HG02970 (cell line): Measurements from ENCODE around the gene MYH9.
"Not testable (repeated sequence)": the region's sequence is repeated elsewhere in the genome, so short reads cannot be mapped to it uniquely, and the experiment has no call there.

Experiments
- ATAC-seq: cut with Tn5 transposase; IDR thresholded peaks from one replicate; pipeline ENCODE4 v1.9.1; 2021; ENCODE audit warnings: mild to moderate bottlenecking, moderate library complexity, moderate number of reproducible peaks; ENCODE audit not compliant: unreplicated experiment, low FRiP score

The MYH9 gene

DNA sequence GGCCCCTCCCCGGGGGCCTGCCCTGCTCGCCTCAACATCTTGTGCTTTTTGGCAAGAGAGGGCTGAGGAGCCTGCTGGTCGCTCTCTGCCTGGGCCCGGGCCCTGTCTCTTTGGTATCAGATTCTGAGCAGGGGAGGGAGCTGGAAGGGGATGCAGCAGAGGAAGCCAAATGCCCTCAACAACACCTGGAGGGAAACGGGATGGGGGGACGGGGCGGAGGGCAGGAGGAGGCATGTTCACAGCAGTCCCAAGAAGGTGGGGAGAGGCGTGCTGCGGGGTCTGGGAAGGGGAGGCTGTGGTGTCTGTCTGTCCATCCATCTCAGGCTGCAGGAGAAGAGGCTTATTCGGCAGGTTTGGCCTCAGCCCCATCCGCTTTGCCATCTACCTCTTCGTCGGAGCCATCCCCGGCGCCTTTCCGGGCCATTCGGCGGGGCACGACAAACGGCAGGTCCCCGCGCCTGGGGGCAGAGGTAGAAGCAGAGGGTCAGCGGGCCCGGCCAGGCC, 105.4 kb downstream of the MYH9 start:
- no peak for ATAC-seq

DNA sequence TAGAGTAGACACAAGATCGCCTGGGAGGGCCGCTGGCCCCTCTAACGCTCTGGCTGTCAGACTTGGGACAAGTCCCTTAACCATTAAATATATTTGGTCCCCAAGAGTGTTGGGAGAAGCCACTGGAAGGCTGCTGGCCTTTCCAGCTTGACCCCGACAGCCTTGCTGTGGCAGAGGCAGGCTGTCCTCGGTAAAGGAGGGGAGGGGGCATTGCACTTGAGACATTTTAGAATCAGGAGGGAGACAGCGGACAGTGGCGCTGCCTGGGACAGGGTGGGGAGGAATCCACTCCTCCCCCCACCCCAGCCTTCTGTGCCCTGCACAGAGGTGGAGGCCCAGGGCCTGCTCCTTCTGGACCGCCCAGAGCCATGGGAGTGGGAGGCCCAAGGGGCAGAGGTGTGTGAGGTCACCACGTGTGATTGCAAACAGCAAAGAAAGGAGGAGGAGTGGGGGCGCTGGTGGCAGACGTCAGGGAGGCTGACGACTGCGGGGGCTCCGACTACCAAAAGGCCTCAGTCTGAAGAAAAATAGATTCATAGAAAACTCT, 105.9 kb downstream of the MYH9 start:
- ATAC-seq = no peak

GRCh38 chr22:36280379-36280778, 107.4 kb downstream of the MYH9 start:
- ATAC-seq = no peak

GRCh38 chr22:36279219-36279666, 108.5 kb downstream of the MYH9 start:
- no peak for ATAC-seq

GRCh38 chr22:36277482-36278291, 110.1 kb downstream of the MYH9 start:
- ATAC-seq = no peak

GRCh38 chr22:36274531-36274930, 113.2 kb downstream of the MYH9 start:
- ATAC-seq = no peak

DNA sequence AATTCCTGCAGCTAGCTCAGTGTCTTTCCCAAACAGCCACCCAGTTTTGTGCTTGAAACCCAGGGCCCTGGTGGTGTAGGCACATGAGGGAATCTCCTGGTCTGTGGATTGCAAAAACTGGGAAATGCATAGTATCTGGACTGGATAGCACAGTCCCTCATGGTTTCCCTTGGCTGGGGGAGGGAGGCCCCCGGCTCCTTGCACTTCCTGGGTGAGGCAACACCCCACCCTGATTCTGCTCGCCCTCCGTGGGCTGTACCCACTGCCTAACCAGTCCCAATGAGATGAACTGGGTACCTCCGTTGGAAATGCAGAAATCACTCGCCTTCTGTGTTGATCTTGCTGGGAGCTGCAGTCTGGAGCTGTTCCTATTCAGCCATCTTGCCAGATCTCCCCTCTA, 115.8 kb downstream of the MYH9 start:
- not testable (repeated sequence) for ATAC-seq

- not testable (repeated sequence) for ATAC-seq
Measured at GRCh38 chr22:36271231-36271630, 116.5 kb downstream of the MYH9 start.

DNA sequence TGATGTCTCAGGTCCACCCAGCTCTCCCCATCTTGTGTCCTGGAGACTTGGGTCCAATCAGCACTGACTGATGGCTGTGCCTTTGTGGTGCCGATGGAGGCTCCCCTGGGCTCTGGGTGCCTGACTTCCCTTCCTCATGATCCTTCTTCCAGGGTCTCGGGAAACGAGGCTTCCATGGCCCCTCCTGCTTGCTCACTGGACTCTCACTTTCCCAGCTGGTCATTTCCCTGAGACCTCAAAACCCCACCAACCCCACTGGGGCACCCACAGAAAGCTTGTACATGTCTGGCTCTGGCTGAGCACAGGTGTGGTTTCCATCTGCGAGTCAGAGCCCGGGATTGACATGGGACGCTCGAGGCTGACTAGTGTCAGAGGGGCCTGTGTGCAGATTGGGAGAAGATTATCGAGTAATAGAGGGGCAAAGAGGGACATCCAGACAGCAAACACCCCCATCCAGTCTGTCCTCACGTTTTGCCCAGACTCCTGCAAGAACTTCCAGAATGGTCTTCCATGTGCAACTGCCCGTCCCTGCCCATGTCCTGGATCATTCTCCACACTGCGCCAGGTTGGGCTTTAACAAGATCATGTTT, 119.8 kb downstream of the MYH9 start:
- no peak for ATAC-seq

DNA sequence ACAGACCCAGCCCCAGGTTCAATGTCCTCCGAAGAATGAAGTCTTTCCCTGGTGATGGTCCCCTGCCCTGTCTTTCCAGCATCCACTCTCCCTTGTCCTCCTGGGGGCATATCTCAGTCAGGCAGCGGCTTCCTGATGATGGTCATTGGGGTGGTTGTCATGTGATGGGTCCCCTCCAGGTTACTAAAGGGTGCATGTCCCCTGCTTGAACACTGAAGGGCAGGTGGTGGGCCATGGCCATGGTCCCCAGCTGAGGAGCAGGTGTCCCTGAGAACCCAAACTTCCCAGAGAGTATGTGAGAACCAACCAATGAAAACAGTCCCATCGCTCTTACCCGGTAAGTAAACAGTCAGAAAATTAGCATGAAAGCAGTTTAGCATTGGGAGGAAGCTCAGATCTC, 120.7 kb downstream of the MYH9 start:
- no peak for ATAC-seq

DNA sequence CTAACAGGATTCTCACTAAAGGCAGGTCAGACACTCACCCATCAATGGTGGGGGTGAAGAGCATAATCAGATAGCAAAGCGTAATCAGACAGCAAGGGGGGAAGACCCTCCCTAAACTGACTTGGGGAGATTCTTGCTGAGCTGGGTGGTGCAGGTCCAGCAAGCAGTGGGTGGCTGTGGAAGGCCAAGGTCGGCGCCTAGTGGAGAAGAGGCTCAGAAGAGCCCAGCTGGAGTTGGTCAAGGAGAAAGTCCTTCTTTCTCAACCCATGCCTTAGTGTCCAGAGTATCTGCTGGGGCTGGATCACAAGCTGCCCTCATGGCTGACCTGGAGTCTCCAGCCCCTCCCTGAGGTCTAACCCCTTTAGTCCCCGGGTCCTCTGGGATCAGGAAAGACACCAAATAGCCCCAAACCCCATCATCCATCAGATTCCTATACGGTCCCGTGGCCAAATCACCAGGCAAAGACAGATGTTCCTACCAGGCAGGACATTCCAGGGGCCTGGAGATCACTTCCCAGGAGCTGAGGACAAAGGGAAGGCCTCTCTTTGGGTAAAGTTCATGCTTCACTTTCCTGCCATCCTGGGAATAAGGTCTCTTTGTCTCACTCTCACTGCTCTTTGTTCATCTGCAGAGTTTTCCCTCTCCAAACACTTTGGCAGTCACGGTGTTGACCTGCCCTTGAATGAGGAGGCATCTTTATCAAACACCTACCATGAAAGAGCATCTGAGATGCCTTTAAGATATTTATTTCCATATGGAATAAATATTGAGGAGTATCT, 123.7 kb downstream of the MYH9 start:
- not testable (repeated sequence) for ATAC-seq

DNA sequence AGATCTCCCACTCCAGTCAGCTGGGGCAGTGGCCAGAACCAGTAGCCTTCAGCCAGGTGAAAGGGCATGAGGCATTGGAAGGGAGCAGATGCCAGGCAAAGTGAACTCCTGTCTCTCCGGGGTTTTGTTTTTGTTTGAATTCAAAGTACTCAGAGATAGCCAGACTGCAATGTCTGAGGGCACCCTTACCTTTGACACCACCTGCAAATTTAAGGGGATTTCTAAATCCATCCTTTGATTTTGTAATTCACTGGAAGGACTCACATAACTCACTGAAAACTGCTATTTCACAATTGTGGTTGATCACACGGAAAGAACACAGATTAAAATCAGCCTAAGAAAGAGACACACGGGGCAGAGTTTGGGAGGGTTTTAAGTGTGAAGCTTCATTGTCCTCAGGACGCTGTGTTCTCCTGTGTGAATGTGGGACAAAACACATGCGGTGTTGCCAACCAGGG, 124.5 kb downstream of the MYH9 start:
- not testable (repeated sequence) for ATAC-seq

DNA sequence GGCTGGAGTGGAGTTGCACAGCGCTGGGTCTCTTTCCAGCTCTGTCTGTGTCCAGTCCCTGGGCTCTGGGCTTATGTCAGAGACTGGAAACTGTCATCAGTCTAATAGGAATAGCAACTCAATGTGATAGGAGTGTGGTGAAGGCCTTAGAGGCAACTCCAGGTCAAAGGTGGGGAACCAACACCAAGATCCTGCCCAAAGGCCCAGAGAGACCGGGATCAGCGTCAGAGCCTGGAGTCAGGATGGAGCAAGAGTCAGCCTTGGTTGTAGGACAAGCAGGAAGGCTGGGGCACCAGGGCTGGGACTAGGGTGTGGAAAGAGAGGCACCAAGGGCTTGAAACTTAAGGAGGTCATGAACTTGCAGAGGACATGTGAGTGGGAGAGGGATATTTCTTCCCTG, 125.5 kb downstream of the MYH9 start:
- ATAC-seq = not testable (repeated sequence)

GRCh38 chr22:36261675-36262074, 126.1 kb downstream of the MYH9 start:
- ATAC-seq = not testable (repeated sequence)

DNA sequence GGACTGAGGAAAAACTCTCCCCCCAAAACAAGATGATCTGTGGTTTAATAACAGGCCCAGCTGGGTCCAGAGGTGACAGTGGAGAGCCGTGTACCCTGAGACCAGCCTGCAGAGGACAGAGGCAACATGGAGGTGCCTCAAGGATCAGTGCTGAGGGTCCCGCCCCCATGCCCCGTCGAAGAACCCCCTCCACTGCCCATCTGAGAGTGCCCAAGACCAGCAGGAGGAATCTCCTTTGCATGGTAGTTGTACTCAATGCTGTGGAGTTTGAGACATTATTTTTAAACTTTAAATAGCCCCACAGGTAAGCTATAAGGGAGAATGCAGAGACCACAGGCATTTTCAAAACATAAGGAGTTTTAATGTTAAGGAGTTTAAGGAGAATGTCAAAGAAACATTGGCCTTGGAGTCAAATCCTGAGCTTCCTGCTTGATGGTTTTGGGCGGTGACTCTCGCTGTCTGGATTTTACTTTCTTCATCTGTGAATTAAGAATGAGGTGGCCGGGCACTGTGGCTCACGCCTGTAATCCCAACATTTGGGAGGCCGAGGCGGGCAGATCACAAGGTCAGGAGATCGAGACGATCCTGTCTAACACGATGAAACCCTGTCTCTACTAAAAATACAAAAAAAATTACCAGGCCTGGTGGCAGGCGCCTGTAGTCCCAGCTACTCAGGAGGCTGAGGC, 128.0 kb downstream of the MYH9 start:
- ATAC-seq = no peak

GRCh38 chr22:36258701-36259614, 128.8 kb downstream of the MYH9 start:
- no peak for ATAC-seq

DNA sequence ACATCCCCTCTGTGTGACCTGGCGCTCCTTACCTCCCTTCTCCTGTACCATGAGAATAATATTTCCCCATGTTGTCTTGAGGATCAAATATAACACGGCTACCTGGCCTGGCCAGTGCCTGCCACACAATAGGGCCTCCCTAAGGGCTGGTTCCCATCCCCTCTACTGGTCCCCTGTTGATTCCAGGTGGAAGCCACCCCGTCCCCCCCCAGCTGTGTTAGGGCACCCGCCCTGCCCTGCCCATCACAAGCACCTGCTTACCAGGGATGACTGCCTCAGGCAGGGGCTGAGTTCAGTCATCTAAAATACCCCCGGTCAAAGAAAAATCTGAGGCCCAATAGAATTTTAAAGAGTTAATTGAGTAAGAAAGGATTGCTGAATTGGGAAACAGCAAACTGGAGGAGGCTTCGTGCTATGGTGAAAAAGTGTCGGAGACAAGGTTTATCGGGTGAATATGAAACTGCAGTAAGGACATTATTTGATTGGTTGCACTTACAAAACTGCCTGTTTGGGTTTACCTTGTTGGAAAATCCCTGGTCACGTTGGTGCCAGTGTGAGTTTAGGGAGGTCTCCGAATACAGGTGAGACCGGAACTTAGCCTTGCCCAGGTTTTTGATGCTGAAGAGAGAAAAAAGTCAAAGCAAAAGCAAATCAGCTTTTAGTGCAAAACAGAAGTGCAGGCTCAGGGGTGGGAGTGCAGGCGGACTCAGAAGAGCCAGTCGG, 129.7 kb downstream of the MYH9 start:
- ATAC-seq = no peak

GRCh38 chr22:36257308-36257707, 130.5 kb downstream of the MYH9 start:
- ATAC-seq = no peak
